Vagina (tissue), 2 donors: ENCODE measurements around the gene OVCH2. TPM values are rescaled to one million over a fixed set of nuclear protein-coding genes. Genes with fewer than 3 reads are reported as not detected.

Source experiments
- DNase-seq, 2 donors: peaks; one replicate each; pipeline ENCODE4 v3.0.0-alpha.2; 2017; ENCODE audit errors: extremely low spot score in 2 of 2
- H3K27ac ChIP-seq: fragments of 200-600 bp; sonication (generic); one replicate; pipeline ENCODE4 v1.5.1; 2019
- H3K27me3 ChIP-seq: fragments of 200-600 bp; sonication (generic); one replicate; pipeline ENCODE4 v1.5.1; 2019
- H3K36me3 ChIP-seq, 2 donors: fragments of 200-600 bp; sonication (generic); one replicate each; pipeline ENCODE4 v1.5.1; 2017 to 2019
- H3K4me1 ChIP-seq: fragments of 200-600 bp; sonication (generic); one replicate; pipeline ENCODE4 v1.5.1; 2019
- H3K4me3 ChIP-seq, 2 donors: fragments of 200-600 bp; sonication (generic); 1 replicate in 1 of 2; 2 replicates in 1 of 2; pipeline ENCODE4 v1.5.1; 2016 to 2019
- H3K9me3 ChIP-seq: fragments of 200-600 bp; sonication (generic); one replicate; pipeline ENCODE4 v1.5.1; 2019
- CTCF ChIP-seq, 3 experiments: fragments of 450-650 bp in 2 of 3; fragments of 200-600 bp in 1 of 3; sonication (generic) in 1 of 3; IDR thresholded peaks; one replicate each; pipeline ENCODE4 v1.5.1; 2017 to 2019; ENCODE audit warnings: antibody characterized with exemption in 3 of 3, mild to moderate bottlenecking in 2 of 3, moderate library complexity in 2 of 3
- POLR2A ChIP-seq, 2 donors: fragments of 450-650 bp; IDR thresholded peaks; one replicate each; pipeline ENCODE4 v1.6.1; 2017; ENCODE audit warnings: antibody characterized with exemption in 2 of 2, mild to moderate bottlenecking in 2 of 2, moderate library complexity in 2 of 2
- POLR2AphosphoS5 ChIP-seq, 2 donors: sonication (generic); formaldehyde crosslinking; IDR thresholded peaks; one replicate each; pipeline ENCODE4 v1.9.0; 2017; ENCODE audit warnings: antibody characterized with exemption in 2 of 2, mild to moderate bottlenecking in 2 of 2, low read depth in 1 of 2; ENCODE audit not compliant: insufficient read depth in 1 of 2
- intact Hi-C: fragments of 100-400 bp; cut with DNase I; formaldehyde crosslinking; loops from one replicate; pipeline ENCODE4 v1.15.1; 2023
- total RNA-seq: library from RNA; depleted of rRNA; stranded (reverse); fragments of >200 nt; gene quantifications from one replicate; pipeline ENCODE4 v1.2.3, GENCODE V29; 2016

Gene OVCH2
- total RNA-seq, 1 donor from 2014 or later, result not detected

GRCh38 chr11:7672276-7672959 is 33.9 kb downstream of the OVCH2 start:
- H3K36me3 ChIP-seq, result no peaks in the 10 kb centered on the region
- TF ChIP-seq CTCF (IDR thresholded peaks at IDR 0.05) (no peak), POLR2AphosphoS5 (IDR thresholded peaks at IDR 0.05; ENCODE audit: insufficient read depth in 1 of 2, low read depth in 1 of 2) (no peak), POLR2A (IDR thresholded peaks at IDR 0.05) (no peak)
- peak overlapping the region in 1 of 2 donors; percentile 56 for H3K4me3 ChIP-seq
- no peak for DNase-seq
- no peaks in the 10 kb centered on the region for H3K27me3 ChIP-seq
- H3K9me3 ChIP-seq, result no peaks in the 10 kb centered on the region
- intact Hi-C loops, result no loop called here
- H3K27ac ChIP-seq, result peak overlapping the region; percentile 90
- H3K4me1 ChIP-seq, result peaks cover 48% of the 10 kb centered on the region

DNA sequence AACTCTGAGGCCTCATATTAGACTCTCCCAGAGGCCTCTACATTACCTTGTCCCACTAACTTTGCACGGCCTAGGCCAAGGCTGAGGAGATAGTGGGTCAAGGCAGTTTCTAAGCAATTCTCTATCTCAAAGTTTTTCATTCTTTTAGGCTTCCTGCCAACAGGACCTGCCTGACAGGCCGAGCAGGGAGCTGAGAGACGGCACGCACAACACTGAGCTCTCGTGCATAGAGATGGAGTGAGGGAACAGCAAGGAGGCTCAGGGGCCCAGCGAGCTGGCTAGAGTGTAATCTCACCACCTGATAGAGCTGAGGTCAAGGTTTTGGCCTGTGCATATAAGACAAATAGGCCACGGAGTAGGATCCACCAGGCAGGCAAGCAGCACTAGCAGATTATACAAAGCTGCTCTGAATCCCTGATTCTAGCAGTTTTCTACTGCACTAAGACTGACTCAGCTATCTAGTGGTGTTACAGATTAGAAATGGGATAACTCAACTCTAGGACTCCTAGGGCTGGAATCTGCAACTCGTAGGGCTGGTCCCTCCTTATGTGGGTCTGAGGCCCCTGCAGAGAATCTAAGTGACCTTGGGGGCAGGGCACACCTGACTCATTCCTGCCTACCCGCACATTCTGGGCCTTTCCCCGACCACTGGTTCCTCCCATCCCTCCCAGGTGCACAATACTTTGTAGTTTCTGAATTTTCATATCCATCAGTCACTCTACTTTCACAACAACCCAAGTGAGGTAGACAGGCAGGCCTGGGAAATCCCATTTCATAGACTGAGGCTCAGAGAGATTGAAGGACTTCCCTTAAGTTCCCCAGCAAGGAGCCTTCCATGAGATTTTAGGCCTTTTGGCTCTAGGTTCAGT is 34.7 kb downstream of the OVCH2 start:
- TF ChIP-seq POLR2AphosphoS5 (IDR thresholded peaks at IDR 0.05; ENCODE audit: insufficient read depth in 1 of 2, low read depth in 1 of 2) (no peak), POLR2A (IDR thresholded peaks at IDR 0.05) (no peak), CTCF (IDR thresholded peaks at IDR 0.05) (no peak)
- no peak overlapping the region for H3K27ac ChIP-seq

GRCh38 chr11:7670641-7671040 is 35.6 kb downstream of the OVCH2 start:
- Histone ChIP-seq H3K36me3 (no peaks in the 10 kb centered on the region), H3K27ac (no peak overlapping the region), H3K4me1 (peaks cover 34% of the 10 kb centered on the region), H3K4me3 (no peak overlapping the region), H3K9me3 (no peaks in the 10 kb centered on the region), H3K27me3 (no peaks in the 10 kb centered on the region)
- intact Hi-C loops, result no loop called here
- TF ChIP-seq CTCF (IDR thresholded peaks at IDR 0.05) (no peak), POLR2AphosphoS5 (IDR thresholded peaks at IDR 0.05; ENCODE audit: insufficient read depth in 1 of 2, low read depth in 1 of 2) (no peak), POLR2A (IDR thresholded peaks at IDR 0.05) (no peak)
- DNase-seq, result no peak

More for the DNA sequence above, 34.7 kb downstream of the OVCH2 start:
- intact Hi-C loops, result no loop called here
- Histone ChIP-seq H3K36me3 (no peaks in the 10 kb centered on the region), H3K4me1 (peaks cover 40% of the 10 kb centered on the region), H3K9me3 (no peaks in the 10 kb centered on the region), H3K27me3 (no peaks in the 10 kb centered on the region), H3K4me3 (no peak overlapping the region)
- no peak for DNase-seq

GRCh38 chr11:7668911-7669310 is 37.4 kb downstream of the OVCH2 start:
- no peak for TF ChIP-seq POLR2A (IDR thresholded peaks at IDR 0.05)
- TF ChIP-seq CTCF (IDR thresholded peaks at IDR 0.05), result no peak
- peak in 1 of 2 donors; percentile 32 for TF ChIP-seq POLR2AphosphoS5 (IDR thresholded peaks at IDR 0.05; ENCODE audit: insufficient read depth in 1 of 2, low read depth in 1 of 2)
- no peak for DNase-seq
- Histone ChIP-seq H3K4me3 (no peak overlapping the region), H3K36me3 (peaks cover 0 to 7% of the 10 kb centered on the region in 2 donors), H3K27ac (no peak overlapping the region), H3K4me1 (peaks cover 25% of the 10 kb centered on the region), H3K27me3 (no peaks in the 10 kb centered on the region), H3K9me3 (no peaks in the 10 kb centered on the region)
- intact Hi-C loops, result loop anchor here (5.0 kb wide), 1 partner anchor 97 kb away; no protein-coding TSS in a partner anchor
